Right lobe of liver (tissue), 6 donors: ENCODE measurements around the gene PCDHA11. TPM values are rescaled to one million over a fixed set of nuclear protein-coding genes. Genes with fewer than 3 reads are reported as not detected.
"Not testable (repeated sequence)": the region's sequence is repeated elsewhere in the genome, so short reads cannot be mapped to it uniquely, and the experiment has no call there.

Experiments
- ATAC-seq, 4 donors: fragments of 200-7000 bp; cut with Tn5 transposase; one replicate each; pipeline ENCODE4 v1.9.1; 2020; ENCODE audit warnings: mild to moderate bottlenecking in 4 of 4, moderate library complexity in 4 of 4
- DNase-seq, 3 donors: peaks; one replicate each; pipeline ENCODE4 v3.0.0-alpha.2; 2020
- H3K27ac ChIP-seq, 3 donors: fragments of 200-600 bp; one replicate each; pipeline ENCODE4 v1.8.0; 2022
- H3K27me3 ChIP-seq, 2 donors: fragments of 200-600 bp; one replicate each; pipeline ENCODE4 v1.8.0; 2022
- H3K36me3 ChIP-seq, 4 donors: fragments of 200-600 bp; sonication (generic) in 1 of 4; one replicate each; pipeline versions ENCODE4 v1.5.1 to v1.8.0; 2017 to 2022; ENCODE audit warnings: control low read depth in 1 of 4
- H3K4me1 ChIP-seq, 4 donors: fragments of 200-600 bp; sonication (generic) in 1 of 4; one replicate each; pipeline versions ENCODE4 v1.5.1 to v1.8.0; 2017 to 2022; ENCODE audit warnings: control low read depth in 1 of 4
- H3K4me3 ChIP-seq, 3 donors: fragments of 200-600 bp; one replicate each; pipeline ENCODE4 v1.8.0; 2022
- H3K9me3 ChIP-seq, 4 donors: fragments of 200-600 bp; sonication (generic) in 1 of 4; one replicate each; pipeline versions ENCODE4 v1.5.1 to v1.8.0; 2017 to 2022; ENCODE audit warnings: control low read depth in 1 of 4
- CTCF ChIP-seq, 4 donors: fragments of 200-600 bp in 3 of 4; fragments of 450-650 bp in 1 of 4; IDR thresholded peaks; one replicate each; pipeline versions ENCODE4 v1.5.1 to v1.8.0; 2016 to 2022; ENCODE audit warnings: antibody characterized with exemption in 4 of 4, mild to moderate bottlenecking in 2 of 4
- POLR2A ChIP-seq: fragments of 450-650 bp; IDR thresholded peaks from one replicate; pipeline ENCODE4 v1.6.1; 2017; ENCODE audit warnings: antibody characterized with exemption, mild to moderate bottlenecking
- whole genome bisulfite sequencing: methylation state at CpG from one replicate; pipeline ENCODE4 v1.1.6; 2018; ENCODE audit warnings: low coverage, low lambda C conversion rate; ENCODE audit not compliant: insufficient coverage; ENCODE audit errors: missing lambda C conversion rate; 5-methylcytosine and 5-hydroxymethylcytosine counted together
- intact Hi-C, 2 donors: fragments of 100-400 bp; cut with DNase I; formaldehyde crosslinking; loops; one replicate each; pipeline versions ENCODE4 v1.11.2 to v1.14.1; 2022
- total RNA-seq, 6 experiments: library from RNA; depleted of rRNA in 2 of 6; stranded (reverse); fragments of >200 nt in 2 of 6; fragmentation: NEBNext Ultra II Directional in 3 of 6; extraction: Animal tissue kit (Norgen Biotek cat#: 25700) in 3 of 6; gene quantifications; one replicate each; pipeline versions ENCODE4 v1.1.0 to v1.2.4, GENCODE V29; 2016 to 2023
- donor health status: DM: no; HTN: yes; CAD: no.
- donor health status: DM: no; HTN: no; CAD: no.
- donor health status: DM: no; HTN: no; CAD: no.
- donor health status: DM: no; HTN: yes; CAD: no.
- donor health status: DM: no; HTN: yes; CAD: no.

PCDHA11 gene
- total RNA-seq, 6 experiments from 2014 or later: 0.04 to 0.51 (median 0.07) TPM; not detected in 3

- H3K27me3 ChIP-seq: no peaks in the 10 kb centered on the region
- no peaks in the 10 kb centered on the region for H3K4me1 ChIP-seq
- H3K9me3 ChIP-seq: no peaks in the 10 kb centered on the region
- DNase-seq (no peak), ATAC-seq (no peak)
- no peaks in the 10 kb centered on the region for H3K36me3 ChIP-seq
- intact Hi-C loops: no loop called here
- H3K27ac ChIP-seq: no peak overlapping the region
- TF ChIP-seq POLR2A (no peak), CTCF (IDR thresholded peaks at IDR 0.05) (no peak)
- H3K4me3 ChIP-seq: no peak overlapping the region
- 47% methylated on average over 7 of the region's 87 CpGs for WGBS
Observed at GRCh38 chr5:140842798-140843733, 25.7 kb upstream of the PCDHA11 start.

- 17% methylated on average over 21 of the region's 48 CpGs for WGBS
- H3K4me1 ChIP-seq, H3K36me3 ChIP-seq, intact Hi-C loops, H3K4me3 ChIP-seq, H3K9me3 ChIP-seq, DNase-seq, H3K27me3 ChIP-seq, ATAC-seq, H3K27ac ChIP-seq: not testable (repeated sequence)
Observed at GRCh38 chr5:140848139-140849102, 20.3 kb upstream of the PCDHA11 start, which contains the start of gene PCDHA9. Gene PCDHA9 (plus strand): TSS chr5:140848382. CDS start chr5:140848496, 114 bp downstream.

- WGBS: 34% methylated on average over 22 of the region's 101 CpGs
- ATAC-seq, H3K36me3 ChIP-seq, intact Hi-C loops, H3K9me3 ChIP-seq, H3K27ac ChIP-seq, H3K27me3 ChIP-seq, H3K4me1 ChIP-seq, H3K4me3 ChIP-seq, DNase-seq: not testable (repeated sequence)
Observed at GRCh38 chr5:140849831-140850634, 18.7 kb upstream of the PCDHA11 start.

GRCh38 chr5:140855772-140856674 lies 12.7 kb upstream of the PCDHA11 start, which contains the start of gene PCDHA10:
Gene PCDHA10 (plus strand): TSS chr5:140855897. CDS start chr5:140856049, 152 bp downstream.
- H3K27ac ChIP-seq: no peak within 1 kb of the TSS
- intact Hi-C loops: no loop called here
- no peak for ATAC-seq

More at GRCh38 chr5:140855772-140856674, 12.7 kb upstream of the PCDHA11 start, which contains the start of gene PCDHA10:
- peak in 1 of 4 donors; percentile 11 for TF ChIP-seq CTCF (IDR thresholded peaks at IDR 0.05)
- TF ChIP-seq POLR2A: no peak
- Histone ChIP-seq H3K4me3 (no peak within 1 kb of the TSS), H3K27me3 (no peaks in the 10 kb centered on the region), H3K36me3 (no peaks in the 10 kb centered on the region), H3K9me3 (peaks cover 0 to 4% (median 0%) of the 10 kb centered on the region in 4 donors), H3K4me1 (no peaks in the 10 kb centered on the region)
- 14% methylated on average over 29 of the region's 44 CpGs for WGBS
- no peak for DNase-seq
